HG03095 (cell line): ENCODE data around the gene EPHA2.
"Not testable (repeated sequence)": the region's sequence is repeated elsewhere in the genome, so short reads cannot be mapped to it uniquely, and the experiment has no call there.

Experiments used
- ATAC-seq: cut with Tn5 transposase; IDR thresholded peaks from one replicate; pipeline ENCODE4 v1.9.1; 2021; ENCODE audit warnings: moderate library complexity; ENCODE audit not compliant: unreplicated experiment

The EPHA2 gene

DNA sequence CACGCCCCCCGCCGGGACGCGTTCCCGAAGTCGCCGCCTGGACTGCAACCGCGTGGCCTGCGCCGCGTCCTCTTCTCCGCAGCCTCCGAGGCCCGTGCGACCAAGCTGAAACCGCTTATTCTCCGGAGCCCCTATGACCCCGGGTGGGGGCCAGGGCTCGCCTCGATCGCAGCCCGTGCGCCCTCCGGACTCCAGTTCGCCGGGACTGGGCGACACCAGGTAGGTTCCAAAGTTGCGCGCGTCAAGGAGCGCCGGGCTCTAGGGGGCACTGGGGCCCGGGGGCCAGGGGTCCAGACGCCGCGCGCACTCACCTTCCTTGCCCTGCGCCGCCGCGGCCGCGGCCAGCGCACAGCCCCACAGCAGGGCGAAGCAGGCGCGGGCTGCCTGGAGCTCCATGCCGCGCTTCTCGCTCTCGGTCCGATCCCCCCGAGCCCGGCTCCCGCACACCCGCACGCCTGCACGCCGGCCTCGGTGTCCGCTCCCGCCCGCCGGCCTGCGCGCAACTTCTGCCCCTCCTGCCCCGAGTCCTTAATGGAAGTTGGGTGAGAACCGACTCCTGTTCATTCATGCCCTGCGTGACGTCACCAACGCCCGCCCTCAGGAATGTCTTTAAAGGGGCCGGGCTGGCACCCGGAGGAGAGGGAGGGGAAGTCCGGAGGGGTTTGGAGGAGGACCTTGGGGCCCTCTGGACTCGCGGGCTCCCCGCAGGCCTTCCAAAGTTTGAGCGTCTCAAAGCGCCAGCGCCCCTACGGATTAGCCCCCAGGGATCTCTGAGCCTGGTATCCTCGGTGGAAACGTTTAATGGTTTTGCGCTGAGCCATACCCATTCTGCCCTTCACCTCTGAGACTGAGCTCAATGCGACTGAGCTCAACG, at the start of gene EPHA2:
EPHA2 (minus strand) TSS at position 533 of the 874 bp plus-strand sequence; CDS start at position 396, 137 bp downstream.
- ATAC-seq, result no peak

DNA sequence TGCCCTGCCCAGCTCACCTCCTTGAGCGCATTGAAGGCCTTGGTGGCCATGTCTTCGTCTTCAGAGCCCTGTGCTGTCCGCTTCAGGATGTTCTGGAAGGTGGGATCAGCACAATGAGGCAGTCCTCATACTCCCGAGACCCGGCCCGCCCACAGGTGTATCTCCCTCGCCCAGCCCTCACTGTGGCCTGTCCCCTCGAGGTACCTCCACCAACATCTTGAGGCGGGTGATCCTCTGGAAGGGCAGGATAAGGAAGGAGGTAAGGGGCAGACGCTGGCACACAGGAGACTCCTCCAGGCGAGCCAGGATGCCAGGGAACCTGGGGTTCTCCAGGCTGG, 49.4 kb upstream of the EPHA2 start:
- ATAC-seq, result no peak

DNA sequence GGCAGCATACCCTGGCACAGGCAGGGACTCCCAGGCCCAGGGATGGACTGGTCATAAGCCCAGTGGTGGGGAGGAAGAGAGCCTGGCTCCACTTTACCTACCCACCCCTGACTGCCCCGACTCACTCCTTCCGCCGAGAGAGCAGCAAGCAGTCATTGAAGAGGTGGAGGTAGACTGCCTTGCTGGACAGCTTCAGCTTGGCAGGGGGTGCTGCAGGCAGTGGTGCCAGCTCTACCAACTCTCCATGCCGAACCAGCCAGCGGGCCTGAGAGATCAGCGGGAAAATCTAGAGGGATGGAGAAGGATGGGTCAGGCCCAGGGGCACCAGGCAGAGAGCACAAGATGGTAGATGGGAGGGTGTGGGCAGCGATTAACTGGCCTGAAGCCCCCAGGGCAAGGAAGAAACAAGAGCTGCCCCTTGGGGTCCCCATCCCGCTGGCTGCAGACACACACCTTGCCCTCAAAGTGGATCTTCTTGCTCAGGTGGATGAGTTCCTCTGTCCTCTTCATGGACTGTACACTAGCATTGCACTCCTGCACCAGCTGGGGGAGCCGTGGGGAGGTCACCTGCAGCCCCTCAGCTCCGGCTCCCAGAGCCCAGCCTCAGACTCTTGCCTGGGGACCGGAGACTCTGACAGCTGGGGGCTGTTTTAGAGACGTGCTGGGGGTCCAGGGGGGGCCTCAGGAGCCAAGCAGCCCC, 48.9 kb upstream of the EPHA2 start:
- ATAC-seq, result no peak

DNA sequence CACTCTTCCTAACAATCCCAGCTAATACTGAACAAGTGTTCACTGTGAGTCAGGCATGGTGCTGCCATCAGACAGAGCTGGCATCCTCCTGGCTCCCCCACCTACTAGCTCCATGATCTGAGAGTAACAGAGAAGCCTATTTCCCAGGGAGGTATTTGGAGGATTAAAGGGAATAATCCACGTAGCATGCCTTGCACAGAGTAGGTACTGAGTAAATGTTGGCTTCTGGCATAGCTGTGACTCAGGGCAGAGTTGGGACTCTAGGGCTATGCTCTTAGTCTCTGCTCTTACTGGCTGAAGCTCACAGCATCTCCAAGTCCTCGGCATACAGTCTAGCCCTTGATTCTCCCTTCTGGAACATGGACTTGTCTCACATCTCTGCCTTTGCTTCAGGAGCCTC, 48.3 kb upstream of the EPHA2 start:
- ATAC-seq, result no peak

DNA sequence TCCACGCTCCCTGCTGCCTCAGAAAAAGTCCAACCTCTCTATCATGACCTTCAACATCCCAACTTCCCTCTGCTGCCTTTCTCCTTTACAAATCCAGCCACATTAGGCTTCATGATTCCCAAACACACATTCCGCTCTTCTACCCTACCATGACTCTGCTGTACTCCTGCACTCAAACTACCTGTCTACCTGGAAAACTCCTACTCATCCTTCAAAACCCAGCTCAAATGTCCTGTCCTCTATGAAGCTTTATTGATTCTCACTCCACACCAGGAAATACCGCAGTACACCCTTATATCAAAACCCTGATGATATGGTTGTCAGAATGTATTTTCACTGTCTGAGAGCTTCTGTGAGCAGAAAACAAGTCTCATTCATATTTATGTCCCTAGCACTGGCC, 47.7 kb upstream of the EPHA2 start:
- no peak for ATAC-seq

DNA sequence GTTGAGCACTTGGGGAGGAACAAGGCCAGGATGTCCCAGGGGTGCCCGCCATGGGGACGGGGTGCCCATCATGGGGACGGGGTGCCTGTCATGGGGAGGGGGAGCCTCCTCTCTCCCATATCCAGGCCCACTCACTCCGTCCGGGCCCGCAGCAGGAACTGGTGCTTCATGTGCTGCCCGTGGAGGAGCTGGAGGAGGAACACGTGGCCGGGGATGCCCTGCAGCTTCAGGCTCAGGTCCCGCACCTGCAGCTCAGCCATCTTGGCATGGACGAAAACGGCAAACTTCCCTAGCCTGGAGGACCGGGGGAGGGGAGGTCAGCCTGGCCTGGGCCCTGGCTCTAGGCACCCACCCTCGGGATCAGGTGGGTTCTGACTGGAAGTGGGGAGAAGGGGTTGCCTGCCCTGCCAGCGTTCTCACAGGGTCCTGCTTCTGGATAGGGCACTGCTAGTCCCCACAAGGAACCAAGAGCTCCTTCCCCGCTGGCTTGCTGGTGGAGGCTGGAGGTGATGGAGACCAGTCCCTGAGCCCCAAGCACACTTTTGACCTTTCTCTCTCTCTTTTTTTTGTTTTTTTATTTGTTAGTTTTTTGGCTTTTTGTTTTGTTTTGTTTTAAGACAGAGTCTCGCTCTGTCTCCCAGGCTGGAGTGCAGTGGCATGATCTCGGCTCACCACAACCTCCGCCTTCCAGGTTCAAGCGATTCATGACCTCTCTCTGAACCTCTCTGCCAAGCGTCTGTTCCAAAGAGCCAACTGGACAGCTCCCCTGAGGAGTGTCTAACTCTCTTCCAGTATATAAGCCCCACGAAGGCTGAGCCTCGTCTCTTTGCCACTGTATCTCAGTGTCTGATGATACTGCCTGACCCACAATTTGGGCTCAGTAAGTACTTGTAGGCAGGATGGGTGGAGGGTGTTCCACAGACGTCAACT, 46.7 kb upstream of the EPHA2 start:
- ATAC-seq, result no peak

DNA sequence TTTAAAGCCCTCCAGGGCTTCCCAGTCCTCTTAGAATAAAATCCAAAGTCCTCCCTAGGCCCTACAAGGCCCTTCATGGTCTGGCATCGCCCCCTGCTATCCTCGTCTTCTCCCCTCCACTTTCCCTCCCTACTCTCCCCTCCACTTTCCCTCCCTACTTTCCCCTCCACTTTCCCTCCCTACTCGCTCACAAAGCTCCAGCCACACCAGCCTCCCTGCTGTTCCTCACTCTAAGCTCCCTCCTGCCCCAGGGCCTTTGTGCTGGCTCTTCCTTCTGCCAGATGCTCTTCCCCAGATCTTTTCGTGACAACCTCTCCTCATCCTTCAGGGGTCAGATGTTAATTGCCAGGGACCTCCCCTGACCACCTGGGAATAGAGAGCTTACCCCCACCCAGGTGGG, 43.8 kb upstream of the EPHA2 start:
- no peak for ATAC-seq

DNA sequence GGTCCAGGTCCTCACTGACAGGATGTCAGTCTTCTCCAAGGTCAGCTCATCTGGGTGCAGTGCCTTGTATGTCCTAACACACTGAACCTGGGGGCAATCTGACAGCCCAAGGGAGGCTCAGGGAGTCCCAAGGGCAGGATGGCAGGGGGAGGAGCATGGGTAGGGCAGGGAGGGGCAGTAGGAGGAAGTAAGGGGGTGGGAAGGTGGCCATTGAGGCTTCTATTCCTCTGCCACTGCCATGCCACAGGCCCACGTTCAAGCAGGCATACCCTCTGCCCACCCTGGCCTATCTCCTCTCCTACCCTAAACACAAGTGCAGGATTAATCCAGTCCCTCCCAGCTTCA, 43.3 kb upstream of the EPHA2 start:
- ATAC-seq, result no peak

DNA sequence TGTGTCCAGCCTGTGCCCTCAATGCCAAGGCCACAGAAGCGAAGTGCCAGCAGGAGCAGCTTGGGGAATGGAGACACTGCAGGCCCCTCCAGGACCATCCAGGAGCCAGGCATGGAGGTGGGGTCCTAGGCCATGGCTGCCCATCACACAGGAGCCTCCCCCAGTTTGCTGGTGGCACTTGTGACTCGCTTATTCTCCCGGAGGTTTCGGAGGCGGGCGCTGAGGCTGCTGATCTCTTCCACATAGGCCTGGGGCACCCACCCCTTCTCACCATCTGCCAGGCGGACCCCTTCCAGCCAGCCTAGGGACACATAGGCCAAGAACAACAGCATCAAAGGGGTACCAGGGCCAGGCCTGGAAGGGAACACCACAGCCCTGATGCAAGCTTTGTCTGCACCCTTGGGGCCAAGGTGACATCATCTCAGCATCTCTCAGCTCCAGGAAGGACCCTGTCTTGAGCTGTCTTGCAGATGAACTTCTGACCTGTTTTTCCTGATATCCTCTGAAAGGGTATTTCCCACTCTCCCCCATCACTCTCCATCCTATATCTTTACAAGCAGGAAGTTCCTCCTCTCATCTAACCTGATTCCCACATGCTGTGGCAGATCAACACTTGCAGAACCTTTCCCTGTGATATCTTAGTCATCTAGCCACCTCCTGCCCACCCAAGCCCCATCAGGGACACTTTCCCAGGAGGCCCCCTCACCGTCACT, 42.7 kb upstream of the EPHA2 start:
- no peak for ATAC-seq

DNA sequence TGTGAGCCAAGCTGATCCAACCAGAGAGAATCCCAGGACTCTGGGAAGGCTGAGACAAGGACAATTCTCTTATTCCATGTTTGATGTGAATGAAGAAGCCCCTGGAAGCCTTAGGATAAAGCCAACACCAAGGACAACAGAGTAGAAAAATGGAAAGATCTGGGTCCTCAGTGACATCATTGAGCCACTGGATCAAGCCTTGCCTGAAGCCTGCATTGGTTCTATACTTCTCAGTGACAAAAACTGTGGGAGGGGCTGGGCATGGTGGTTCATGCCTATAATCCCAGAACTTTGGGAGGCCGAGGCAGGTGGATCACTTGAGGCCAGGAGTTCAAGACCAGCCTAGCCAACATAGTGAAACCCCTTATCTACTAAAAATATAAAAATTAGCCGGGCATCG, 41.0 kb upstream of the EPHA2 start:
- ATAC-seq, result no peak

DNA sequence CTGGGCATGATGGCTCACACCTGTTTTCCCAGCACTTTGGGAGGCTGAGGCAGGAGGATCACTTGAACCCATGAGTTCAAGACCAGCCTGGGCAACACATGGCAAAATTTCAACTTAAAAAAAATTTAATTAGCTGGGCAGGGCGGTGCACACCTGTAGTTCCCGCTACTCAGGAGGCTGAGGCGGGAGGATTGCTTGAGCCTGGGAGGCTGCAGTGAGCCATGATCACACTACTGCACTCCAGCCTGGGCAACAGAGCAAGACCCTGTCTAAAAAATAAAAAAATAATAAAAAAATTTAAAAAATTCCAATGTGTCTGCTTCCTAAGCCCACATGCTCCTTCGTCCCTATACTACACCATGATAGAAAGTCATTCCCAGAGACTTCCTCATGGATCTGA, 40.3 kb upstream of the EPHA2 start:
- not testable (repeated sequence) for ATAC-seq

DNA sequence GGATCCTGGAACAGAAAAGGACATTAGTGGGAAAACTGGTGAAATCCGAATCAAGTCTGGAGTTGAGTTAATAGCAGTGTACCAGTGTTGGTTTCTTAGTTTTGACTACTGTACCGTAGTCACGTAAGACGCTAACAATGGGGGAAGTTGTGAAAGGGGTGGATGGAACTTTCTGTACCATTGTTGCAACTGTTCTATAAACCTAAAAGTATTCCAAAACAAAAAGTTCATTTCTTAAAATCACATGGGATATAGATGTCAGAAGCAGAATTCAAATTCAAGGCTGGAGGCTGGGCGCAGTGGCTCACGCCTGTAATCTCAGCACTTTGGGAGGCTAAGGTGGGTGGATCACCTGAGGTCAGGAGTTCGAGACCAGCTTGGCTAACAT, 39.6 kb upstream of the EPHA2 start:
- no peak for ATAC-seq

DNA sequence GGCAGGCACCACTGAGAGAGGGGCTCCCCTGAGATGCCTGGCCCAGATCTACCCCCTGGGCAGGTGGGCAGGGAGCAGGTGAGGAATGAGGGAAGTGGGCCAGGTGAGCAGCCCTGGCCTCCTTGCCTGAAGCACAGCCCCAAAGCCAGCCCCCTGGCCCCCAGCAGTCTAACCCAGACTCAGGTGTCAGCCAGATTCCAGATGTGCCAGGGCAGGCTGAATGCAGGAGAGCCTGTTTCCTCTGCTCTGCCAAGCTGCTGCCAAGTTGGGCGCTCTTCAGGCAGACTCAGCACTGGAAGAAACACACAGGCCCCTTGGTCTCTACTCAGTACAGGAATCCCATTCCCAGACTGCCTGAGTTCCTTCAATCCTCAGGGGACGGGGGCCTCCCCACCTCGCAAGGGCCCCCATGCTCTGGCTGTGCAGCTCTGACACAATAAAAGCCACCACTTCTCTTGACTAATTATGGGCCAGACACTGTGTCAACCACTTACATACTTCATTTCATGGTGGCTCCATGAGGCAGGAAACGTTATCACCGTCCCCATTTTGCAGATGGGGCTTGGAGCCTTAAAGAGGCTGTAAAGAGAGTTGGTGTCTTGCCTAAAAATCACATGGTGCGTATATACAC, 36.2 kb upstream of the EPHA2 start:
- ATAC-seq, result no peak

DNA sequence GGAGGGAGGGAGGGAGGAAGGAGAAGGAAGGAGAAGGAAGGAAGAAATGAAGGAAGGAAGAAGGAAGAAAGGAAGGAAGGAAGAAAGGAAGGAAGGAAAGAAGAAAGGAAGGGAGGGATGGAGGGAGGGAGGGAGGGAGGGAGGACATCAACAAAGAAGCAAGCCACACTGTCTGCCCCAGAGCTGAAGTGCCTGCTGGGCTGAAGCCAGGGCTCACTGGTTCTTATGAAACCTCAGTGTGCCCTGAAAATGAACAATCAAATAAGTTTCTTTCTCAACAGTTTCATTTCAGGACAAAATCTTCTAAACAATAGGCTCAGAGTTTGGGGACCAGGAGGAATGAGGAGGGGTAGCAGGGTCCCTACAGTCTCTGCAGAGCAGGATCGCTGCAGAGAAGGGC, 35.4 kb upstream of the EPHA2 start:
- no peak for ATAC-seq

DNA sequence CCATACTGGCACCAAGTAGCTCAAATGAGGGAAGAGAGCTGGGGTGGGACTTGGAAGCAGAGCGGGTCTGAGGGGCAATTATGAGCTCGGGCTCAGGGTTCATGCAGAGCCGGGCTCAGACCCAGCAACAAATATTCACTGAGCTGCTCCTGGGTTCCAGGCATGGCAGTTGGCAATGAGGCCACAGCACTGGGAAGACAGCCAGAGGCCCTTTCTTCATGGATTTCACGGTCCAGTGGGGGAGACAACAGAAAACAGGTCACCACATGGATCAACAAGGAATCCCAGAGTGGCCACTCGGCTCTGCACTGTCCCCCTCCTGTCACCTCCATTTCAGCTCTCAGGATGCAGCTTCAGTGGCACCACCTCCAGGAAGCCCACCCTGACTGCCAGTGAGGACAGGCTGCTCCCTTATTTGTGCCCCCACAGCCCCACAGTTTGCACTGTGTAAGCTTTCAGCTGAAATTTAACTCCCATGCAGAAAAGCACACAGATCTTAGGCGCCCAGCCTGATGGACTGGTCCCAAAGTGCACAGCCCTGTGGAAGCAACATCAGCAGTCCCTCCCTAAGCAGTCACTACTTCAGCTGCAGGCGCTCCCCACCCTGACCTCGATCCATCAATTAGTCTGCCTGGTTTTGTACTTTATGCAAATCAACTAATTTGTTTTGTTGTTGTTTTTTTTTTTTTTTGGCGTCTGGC, 34.2 kb upstream of the EPHA2 start:
- ATAC-seq, result no peak

DNA sequence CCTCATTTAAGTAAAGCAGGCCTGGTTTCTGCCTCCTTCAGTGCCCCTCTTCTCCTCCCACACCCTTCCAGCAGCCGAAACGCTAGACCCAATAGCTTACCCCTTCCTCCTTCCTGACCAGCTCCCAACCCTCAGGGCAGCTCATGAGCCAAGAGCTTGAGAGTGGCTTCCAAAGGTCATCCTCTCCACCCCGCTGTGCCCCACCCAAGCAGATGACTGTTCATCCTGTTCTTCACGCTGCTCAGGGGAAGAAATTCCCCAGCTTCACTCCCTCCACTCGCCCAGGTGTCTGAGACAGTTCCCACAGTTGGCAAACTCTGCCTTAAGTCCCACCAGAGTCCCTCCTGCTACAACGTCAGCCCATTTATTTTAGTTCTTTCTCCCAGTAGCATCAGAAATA, 33.1 kb upstream of the EPHA2 start:
- ATAC-seq, result no peak

DNA sequence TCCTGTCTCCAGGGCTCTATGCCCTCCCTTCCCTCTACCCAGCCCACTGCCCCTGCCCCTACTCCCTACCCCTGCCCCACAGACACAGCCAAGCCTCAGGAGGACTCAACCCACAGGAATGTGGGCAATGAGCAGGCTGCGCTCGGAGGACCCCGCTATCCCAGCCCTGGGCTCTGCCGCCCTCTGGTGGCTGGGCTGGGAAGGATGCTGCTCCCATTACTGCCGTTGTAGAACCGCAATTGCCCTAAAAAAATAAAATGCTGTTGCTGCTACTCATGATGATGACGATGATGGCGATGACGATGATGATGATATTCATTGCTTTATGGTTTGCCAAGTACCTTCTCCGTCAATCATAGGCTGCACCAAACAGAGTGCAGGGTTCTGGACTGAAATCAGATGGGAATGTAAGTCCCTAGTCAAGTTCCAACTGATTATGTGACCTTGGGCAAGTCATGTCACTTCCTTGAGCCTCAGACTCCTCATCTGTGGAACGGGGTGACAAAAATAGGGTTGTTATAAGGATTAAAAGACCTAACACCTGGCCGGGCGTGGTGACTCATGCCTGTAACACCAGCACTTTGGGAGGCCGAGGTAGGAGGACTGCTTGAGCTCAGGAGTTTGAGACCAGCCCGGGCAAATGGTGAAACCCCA, 32.0 kb upstream of the EPHA2 start:
- ATAC-seq, result no peak

DNA sequence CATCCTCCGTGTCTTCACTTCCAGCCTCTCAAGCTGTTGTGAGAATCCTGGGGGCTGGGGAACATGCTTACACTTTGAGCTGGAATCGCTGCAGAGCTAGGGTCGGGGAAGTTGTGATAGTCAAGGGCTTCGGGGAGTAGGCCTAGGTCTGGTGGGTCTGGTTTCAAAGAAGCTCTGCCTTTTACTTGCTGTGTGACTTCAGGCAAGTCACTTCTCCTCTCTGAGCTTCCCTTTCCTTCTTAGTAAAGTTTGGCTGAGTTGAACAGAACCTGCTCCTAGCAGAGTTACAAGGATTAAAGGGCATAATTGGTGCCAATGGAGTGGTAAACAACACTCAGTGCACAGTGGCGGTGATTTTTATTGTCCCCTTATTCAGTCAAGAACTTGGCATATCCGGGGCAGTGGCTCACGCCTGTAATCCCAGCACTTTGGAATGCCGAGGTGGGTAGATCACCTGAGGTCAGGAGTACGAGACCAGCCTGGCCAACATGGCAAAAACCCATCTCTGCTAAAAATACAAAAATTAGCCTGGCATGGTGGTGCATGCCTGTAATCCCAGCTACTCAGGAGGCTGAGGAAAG, 30.9 kb upstream of the EPHA2 start:
- no peak for ATAC-seq
